PFSK-1 (cell line): ENCODE results near the gene GADD45G.

Experiments used
- POLR2AphosphoS5 ChIP-seq: IDR thresholded peaks from 2 replicates; pipeline ENCODE4 v1.6.1; 2012; ENCODE audit warnings: low read depth, mild to moderate bottlenecking, control low read depth, low read length, moderate library complexity
- SIN3A ChIP-seq: IDR thresholded peaks from 2 replicates; pipeline ENCODE4 v1.6.1; 2012; ENCODE audit warnings: mild to moderate bottlenecking, low read length, moderate library complexity, borderline replicate concordance; ENCODE audit not compliant: insufficient read depth
- TAF1 ChIP-seq: IDR thresholded peaks from 2 replicates; pipeline ENCODE4 v1.6.1; 2012; ENCODE audit warnings: low read length, control low read depth, borderline replicate concordance; ENCODE audit not compliant: insufficient read depth
- TF ChIP-seq, protein P1 (sequence below), 2 experiments: IDR thresholded peaks; 2 replicates each; pipeline versions ENCODE4 v1.6.1 to v1.8.0; 2011 to 2012; ENCODE audit warnings: low read depth in 2 of 2, low read length in 2 of 2, control low read depth in 1 of 2, inconsistent platforms in 1 of 2, mild to moderate bottlenecking in 1 of 2, moderate library complexity in 1 of 2; ENCODE audit not compliant: insufficient read depth in 1 of 2

DNA sequence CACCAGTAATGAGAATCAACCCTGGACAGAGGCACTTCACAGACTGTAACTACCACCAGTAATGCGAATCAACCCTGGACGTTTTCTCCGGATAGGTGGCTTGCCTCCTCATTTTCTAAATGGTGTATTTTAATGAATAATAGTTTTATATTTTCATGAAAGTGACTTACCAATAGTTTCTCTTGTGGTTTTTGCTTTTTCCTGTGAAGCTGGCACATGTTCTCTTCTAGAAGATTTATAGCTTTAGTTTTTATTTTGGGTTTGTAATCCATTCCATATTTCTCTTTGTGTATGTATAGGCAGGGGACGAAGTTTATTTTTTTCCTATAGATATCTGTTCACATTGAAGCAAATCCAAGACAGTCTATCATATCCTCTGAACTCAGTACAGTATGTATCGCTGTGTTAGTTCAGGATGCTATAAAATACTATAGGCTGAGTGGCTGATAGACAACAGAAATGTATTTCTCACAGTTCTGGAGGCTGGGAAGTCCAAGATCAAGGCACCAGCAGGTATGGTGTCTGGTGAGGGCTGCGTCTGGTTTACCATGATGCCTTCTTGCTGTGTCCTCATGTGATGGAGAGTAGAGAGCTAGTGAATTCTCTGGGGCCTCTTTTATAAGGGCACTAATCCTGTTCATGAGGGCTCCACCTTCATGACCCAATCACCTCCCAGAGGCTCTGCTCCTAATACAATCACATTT lies 46.5 kb upstream of the GADD45G start:
- TF ChIP-seq TAF1 (no peak), POLR2AphosphoS5 (no peak), SIN3A (no peak)
- TF ChIP-seq, protein P1, sequence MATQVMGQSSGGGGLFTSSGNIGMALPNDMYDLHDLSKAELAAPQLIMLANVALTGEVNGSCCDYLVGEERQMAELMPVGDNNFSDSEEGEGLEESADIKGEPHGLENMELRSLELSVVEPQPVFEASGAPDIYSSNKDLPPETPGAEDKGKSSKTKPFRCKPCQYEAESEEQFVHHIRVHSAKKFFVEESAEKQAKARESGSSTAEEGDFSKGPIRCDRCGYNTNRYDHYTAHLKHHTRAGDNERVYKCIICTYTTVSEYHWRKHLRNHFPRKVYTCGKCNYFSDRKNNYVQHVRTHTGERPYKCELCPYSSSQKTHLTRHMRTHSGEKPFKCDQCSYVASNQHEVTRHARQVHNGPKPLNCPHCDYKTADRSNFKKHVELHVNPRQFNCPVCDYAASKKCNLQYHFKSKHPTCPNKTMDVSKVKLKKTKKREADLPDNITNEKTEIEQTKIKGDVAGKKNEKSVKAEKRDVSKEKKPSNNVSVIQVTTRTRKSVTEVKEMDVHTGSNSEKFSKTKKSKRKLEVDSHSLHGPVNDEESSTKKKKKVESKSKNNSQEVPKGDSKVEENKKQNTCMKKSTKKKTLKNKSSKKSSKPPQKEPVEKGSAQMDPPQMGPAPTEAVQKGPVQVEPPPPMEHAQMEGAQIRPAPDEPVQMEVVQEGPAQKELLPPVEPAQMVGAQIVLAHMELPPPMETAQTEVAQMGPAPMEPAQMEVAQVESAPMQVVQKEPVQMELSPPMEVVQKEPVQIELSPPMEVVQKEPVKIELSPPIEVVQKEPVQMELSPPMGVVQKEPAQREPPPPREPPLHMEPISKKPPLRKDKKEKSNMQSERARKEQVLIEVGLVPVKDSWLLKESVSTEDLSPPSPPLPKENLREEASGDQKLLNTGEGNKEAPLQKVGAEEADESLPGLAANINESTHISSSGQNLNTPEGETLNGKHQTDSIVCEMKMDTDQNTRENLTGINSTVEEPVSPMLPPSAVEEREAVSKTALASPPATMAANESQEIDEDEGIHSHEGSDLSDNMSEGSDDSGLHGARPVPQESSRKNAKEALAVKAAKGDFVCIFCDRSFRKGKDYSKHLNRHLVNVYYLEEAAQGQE (IDR thresholded peaks at IDR 0.05; ENCODE audit: insufficient read depth in 1 of 2, low read depth in 2 of 2, low read length in 2 of 2) = no peak
